Measurements from ENCODE around the gene ALX4. TPM values are rescaled to one million over a fixed set of nuclear protein-coding genes. Genes with fewer than 3 reads are reported as not detected.

The ALX4 gene
- total and polyA plus RNA-seq, 2 donors (not counting 3 experiments of a cell fraction or from before 2014, with no cell fraction given), result not detected

GRCh38 chr11:44358713-44359112, 48.8 kb upstream of the ALX4 start:
- ChIA-PET POLR2A (no interaction called here), CTCF (interaction anchor here (0.8 to 0.9 kb wide), 2 partner anchors 11 to 73 kb away, joined by 3 read pairs; no protein-coding TSS in a partner anchor)
- Histone ChIP-seq H3K79me2 (ENCODE audit: control insufficient read depth, insufficient read depth, low read length) (no peaks in the 10 kb centered on the region), H3K4me3 (replicated peaks in 1 of 3; ENCODE audit: insufficient read depth in 1 of 3, low read depth in 1 of 3, low read length in 3 of 3) (no peak overlapping the region), H3K36me3 (ENCODE audit: control insufficient read depth in 2 of 2, extremely low read depth in 1 of 2, insufficient read depth in 2 of 2, low read length in 2 of 2) (no peaks in the 10 kb centered on the region), H3K9me1 (replicated peaks; ENCODE audit: control insufficient read depth, extremely low read depth, insufficient read depth, low read length) (no peaks in the 10 kb centered on the region), H2AFZ (ENCODE audit: low read depth, low read length) (no peak overlapping the region), H3K27me3 (ENCODE audit: control insufficient read depth in 2 of 2, insufficient read depth in 2 of 2, low read length in 2 of 2) (peaks cover 4 to 6% of the 10 kb centered on the region in 2 experiments), H3K4me2 (ENCODE audit: insufficient read depth, low read length) (no peak overlapping the region), H3K9ac (replicated peaks; ENCODE audit: extremely low read depth, insufficient read depth, low read length) (no peak overlapping the region), H3K9me3 (replicated peaks; ENCODE audit: control insufficient read depth, insufficient read depth, low read length) (no peaks in the 10 kb centered on the region), H3K27ac (ENCODE audit: insufficient read depth, low read depth, low read length) (no peak overlapping the region), H4K20me1 (replicated peaks; ENCODE audit: control insufficient read depth, extremely low read depth, insufficient read depth, low read length) (no peaks in the 10 kb centered on the region), H3K4me1 (ENCODE audit: control insufficient read depth, extremely low read depth, insufficient read depth, low read length) (no peaks in the 10 kb centered on the region)
- TF ChIP-seq FOS (IDR thresholded peaks at IDR 0.05; ENCODE audit: borderline replicate concordance, insufficient read depth, low read length) (no peak), MYC (IDR thresholded peaks at IDR 0.05; ENCODE audit: low read depth, low read length) (no peak), EZH2 (IDR thresholded peaks at IDR 0.05; ENCODE audit: borderline replicate concordance, low read depth, low read length, severe bottlenecking) (no peak), POLR2AphosphoS5 (IDR thresholded peaks at IDR 0.05; ENCODE audit: insufficient read depth, low read depth, low read length) (no peak), JUN (IDR thresholded peaks at IDR 0.05; ENCODE audit: borderline replicate concordance, insufficient read depth, insufficient read length, low read depth) (no peak), POLR2A (IDR thresholded peaks at IDR 0.05; ENCODE audit: low read depth, low read length) (no peak), GATA2 (IDR thresholded peaks at IDR 0.05; ENCODE audit: insufficient read depth, insufficient read length, low read depth, low read length) (no peak)
- TF ChIP-seq, protein P1, sequence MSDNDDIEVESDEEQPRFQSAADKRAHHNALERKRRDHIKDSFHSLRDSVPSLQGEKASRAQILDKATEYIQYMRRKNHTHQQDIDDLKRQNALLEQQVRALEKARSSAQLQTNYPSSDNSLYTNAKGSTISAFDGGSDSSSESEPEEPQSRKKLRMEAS (IDR thresholded peaks at IDR 0.05; ENCODE audit: insufficient read depth, insufficient read length), result no peak
- TF ChIP-seq, protein P2, sequence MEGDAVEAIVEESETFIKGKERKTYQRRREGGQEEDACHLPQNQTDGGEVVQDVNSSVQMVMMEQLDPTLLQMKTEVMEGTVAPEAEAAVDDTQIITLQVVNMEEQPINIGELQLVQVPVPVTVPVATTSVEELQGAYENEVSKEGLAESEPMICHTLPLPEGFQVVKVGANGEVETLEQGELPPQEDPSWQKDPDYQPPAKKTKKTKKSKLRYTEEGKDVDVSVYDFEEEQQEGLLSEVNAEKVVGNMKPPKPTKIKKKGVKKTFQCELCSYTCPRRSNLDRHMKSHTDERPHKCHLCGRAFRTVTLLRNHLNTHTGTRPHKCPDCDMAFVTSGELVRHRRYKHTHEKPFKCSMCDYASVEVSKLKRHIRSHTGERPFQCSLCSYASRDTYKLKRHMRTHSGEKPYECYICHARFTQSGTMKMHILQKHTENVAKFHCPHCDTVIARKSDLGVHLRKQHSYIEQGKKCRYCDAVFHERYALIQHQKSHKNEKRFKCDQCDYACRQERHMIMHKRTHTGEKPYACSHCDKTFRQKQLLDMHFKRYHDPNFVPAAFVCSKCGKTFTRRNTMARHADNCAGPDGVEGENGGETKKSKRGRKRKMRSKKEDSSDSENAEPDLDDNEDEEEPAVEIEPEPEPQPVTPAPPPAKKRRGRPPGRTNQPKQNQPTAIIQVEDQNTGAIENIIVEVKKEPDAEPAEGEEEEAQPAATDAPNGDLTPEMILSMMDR (IDR thresholded peaks at IDR 0.05; ENCODE audit: extremely low read depth in 1 of 2, insufficient read depth in 1 of 2, low read depth in 1 of 2, low read length in 2 of 2), result no peak
- BruUV-seq (replicated peaks), result no TSS peak
- intact Hi-C loops (cut with micrococcal nuclease) (no loop called here), dilution Hi-C loops (cut with MboI; ENCODE audit: extremely low pct_ligation_motif_present, low sequenced_read_pairs) (no loop called here)
- no peak for FAIRE-seq
- no peak for DNase-seq (ENCODE audit: low read depth, low spot score)

Data from endothelial cell of umbilical vein (primary cell).